NCI-H345 treated with DMSO at 0.1 percent for 48 hours (cell line): ENCODE data around the gene MAP2K2.

Experiments
- DNase-seq: peaks from one replicate; lab custom pipeline; 2025; ENCODE audit not compliant: unreplicated experiment; lab: John Stamatoyannopoulos, UW

The MAP2K2 gene

DNA sequence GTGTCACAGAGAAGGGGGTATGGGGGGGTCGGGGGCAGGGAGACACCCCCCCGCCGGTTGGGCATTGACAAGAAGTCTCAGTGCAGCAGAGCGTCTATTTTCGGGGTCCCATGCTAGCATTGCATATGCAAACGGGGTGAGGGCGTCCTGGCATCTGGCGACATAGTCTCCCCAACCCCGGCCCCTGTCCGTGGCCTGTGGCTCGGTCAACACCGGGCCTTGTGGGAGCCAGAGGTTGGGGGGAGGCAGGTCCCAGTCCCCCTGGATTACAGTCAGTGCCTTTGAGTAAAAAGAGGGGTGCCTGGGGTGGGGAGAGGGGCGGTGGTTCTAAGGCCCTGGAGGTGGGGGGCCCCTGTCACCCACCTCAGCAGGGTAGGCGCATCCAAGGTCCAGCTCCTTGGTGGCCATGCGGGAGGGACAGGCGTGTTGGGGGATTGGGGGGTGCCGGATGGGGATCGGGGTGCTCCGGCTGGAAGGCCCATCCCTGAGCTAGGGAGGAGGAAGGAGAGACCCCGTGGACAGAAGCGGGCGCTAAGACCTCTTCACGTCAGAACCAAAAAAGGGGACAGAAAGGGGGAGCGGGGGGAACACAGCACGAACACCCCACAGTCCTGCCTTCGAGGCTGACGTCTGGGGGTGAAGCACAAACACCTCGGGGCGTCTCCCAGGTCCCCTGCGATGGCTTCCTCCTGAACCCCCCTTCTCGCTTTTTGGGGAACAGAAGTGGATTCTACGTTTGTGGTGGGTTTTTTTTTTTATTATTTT, 78.1 kb downstream of the MAP2K2 start:
- no peak for DNase-seq

DNA sequence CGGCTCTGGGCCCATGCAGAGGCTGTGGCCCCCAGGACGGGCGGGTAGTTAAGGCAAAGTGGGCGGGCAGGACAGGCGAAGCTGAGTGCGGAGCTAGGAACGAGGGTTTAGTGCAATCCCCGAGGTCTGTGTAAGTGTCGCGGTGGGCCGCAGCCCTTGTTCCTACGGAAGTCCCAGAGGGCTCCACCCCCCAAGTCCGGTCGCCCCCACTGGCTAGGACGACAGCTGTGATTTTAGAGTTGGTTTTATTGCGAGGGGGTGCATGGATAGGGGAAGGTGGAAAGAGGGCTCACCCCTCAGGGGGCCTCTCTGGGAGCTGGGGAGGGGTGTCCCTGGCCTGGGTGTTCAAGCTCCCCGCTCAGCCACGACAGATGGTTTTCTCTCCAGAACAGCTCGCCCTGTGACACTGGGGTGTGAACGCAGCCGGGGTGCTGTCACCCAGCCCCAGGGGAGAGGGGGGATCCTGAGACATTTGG, 78.9 kb downstream of the MAP2K2 start:
- no peak for DNase-seq

DNA sequence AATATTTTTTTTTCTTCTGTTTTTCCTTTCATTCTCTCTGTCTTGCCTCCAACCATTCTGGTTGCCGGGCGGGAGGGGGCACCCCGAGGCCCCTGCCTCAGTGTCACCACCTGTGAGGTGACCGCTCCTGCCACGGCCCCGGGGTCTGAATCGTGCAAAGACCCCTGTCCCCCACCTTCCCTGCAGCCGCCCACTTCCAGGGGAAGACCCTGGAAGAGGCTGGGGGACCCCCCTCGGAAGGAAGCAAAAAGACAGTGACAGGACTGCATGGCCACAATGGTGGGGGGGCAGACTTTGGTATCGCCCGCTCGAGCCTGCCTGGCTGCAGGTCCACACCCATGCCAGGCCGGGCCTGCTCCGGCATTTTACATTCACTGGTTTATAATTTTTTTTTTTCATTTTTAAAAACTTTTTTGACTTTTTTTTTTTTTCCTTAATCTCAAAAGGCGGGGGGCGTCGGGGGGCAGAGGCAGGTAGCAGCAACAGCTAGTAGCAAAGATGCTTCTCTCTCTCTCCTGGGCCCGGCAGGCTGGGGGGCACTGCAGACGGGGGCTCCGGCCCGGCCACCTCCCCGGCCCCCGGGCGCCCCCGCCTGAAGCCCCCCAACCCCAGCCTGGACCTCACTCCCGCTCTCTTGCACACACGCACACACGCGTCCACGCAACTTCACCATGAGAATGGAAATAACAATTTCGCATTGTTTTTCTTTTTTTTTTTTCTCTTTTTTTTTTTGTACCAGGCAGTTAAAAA, 79.8 kb downstream of the MAP2K2 start:
- no peak for DNase-seq

DNA sequence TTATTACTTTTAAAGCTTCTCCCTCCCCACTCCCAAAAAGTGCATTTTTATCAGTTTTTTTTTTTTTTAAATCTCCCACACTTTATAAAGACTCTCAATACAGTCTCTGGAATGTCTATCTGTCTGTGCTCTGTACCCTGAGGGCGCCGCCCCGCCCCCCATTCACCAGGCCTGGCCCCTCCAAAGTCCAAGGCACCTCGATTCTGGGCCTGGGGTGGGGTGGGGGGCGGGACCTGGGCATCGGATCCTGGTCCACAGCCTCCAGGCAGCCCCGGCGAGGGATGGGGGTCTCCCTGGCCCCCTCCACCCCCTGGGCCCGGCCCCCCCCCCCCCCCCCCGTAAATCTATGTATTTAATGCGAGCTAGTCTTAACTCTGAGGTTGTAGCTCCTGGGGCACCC, 80.5 kb downstream of the MAP2K2 start:
- no peak for DNase-seq

DNA sequence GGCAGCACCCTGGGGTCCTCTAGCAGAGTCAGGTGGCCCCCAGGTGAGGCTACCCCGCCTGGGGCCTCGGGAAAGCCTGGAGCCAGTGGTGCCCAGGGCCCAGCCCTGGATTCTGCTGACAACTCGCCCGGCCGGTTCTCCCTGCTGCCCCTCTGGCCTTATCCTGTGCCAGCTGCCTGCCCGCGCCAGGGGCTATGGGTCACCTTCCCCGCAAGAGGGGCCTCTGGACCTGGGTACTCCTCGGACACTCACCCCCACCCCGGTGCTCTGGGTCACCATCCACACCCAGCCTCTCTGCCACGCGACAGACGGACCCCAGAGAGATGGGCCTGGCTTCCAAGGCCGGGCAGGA, 81.2 kb downstream of the MAP2K2 start:
- no peak for DNase-seq

DNA sequence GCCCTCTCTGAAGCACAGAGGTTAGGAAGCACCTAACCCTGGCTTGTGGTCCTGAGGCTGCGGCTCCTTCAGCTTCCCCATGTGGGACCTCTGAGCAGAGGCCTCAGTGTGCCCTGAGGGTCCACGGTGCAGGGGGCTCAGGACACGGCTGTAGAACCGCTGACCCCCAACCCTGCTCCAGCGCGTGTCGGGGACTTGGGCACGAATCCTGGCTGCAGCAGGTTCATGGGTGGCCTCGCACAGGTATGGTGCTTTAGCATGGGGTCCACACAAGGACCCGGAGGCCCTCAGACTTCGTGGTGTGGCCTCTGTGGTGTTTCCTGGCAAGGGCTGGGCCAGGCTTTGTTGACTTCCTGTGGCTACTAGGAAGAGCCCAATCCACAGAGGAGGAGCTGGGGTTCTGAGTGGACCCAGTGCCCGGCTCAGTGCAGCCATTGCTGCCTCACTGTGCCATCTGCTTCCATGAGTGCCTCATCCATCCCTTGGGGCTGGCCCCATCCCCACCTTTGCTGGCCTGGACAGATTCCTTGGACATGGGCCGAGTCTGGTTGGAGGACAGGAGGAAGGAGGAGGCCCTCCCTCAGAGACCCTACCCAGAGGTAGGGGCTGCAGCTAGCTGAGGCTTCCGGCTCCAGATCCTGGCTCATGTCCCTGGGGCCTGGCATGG, 81.7 kb downstream of the MAP2K2 start:
- DNase-seq, result no peak
